Stomach smooth muscle (tissue), 2 donors: ENCODE data around the gene RNF157.

Experiments used
- H3K27ac ChIP-seq: one replicate; pipeline ENCODE4 v1.7.0; 2013; ENCODE audit warnings: mild to moderate bottlenecking, low read length, inconsistent platforms
- H3K27me3 ChIP-seq, 2 donors: one replicate each; pipeline ENCODE4 v1.7.0; 2013; ENCODE audit warnings: low read length in 2 of 2; ENCODE audit not compliant: insufficient read depth in 2 of 2, control insufficient read depth in 1 of 2
- H3K36me3 ChIP-seq, 2 donors: one replicate each; pipeline ENCODE4 v1.7.0; 2013; ENCODE audit warnings: low read length in 2 of 2; ENCODE audit not compliant: control insufficient read depth in 2 of 2, insufficient read depth in 2 of 2
- H3K4me1 ChIP-seq: one replicate; pipeline ENCODE4 v1.7.0; 2013; ENCODE audit warnings: low read length; ENCODE audit not compliant: control insufficient read depth, insufficient read depth
- H3K4me3 ChIP-seq, 2 donors: one replicate each; pipeline ENCODE4 v1.7.0; 2013; ENCODE audit warnings: low read length in 2 of 2
- H3K9ac ChIP-seq, 2 donors: one replicate each; pipeline ENCODE4 v1.7.0; 2013; ENCODE audit warnings: low read length in 2 of 2, mild to moderate bottlenecking in 1 of 2
- H3K9me3 ChIP-seq, 2 donors: one replicate each; pipeline ENCODE4 v1.7.0; 2013; ENCODE audit warnings: low read length in 2 of 2; ENCODE audit not compliant: control insufficient read depth in 2 of 2
- donor health status: healthy.
- donor health status: Pancreatic carcinoma.

Gene RNF157

GRCh38 chr17:76145231-76146052, 94.9 kb downstream of the RNF157 start:
- Histone ChIP-seq H3K27me3 (no peaks in the 10 kb centered on the region), H3K9me3 (no peaks in the 10 kb centered on the region), H3K4me3 (no peak overlapping the region), H3K27ac (no peak overlapping the region), H3K4me1 (peaks cover 34% of the 10 kb centered on the region), H3K36me3 (no peaks in the 10 kb centered on the region), H3K9ac (no peak overlapping the region)

GRCh38 chr17:76142585-76143041, 97.7 kb downstream of the RNF157 start:
- Histone ChIP-seq H3K27me3 (peaks cover 17 to 25% of the 10 kb centered on the region in 2 donors), H3K4me1 (peaks cover 39% of the 10 kb centered on the region), H3K27ac (no peak overlapping the region), H3K9me3 (no peaks in the 10 kb centered on the region), H3K9ac (no peak overlapping the region), H3K4me3 (no peak overlapping the region), H3K36me3 (no peaks in the 10 kb centered on the region)

- Histone ChIP-seq H3K9me3 (no peaks in the 10 kb centered on the region), H3K27ac (no peak overlapping the region), H3K36me3 (no peaks in the 10 kb centered on the region), H3K4me3 (peak overlapping the region in 1 of 2 donors; percentile 73), H3K9ac (peak overlapping the region in 1 of 2 donors; percentile 16), H3K4me1 (peaks cover 35% of the 10 kb centered on the region), H3K27me3 (peaks cover 22 to 30% of the 10 kb centered on the region in 2 donors)
Measured at GRCh38 chr17:76142039-76142584, 98.2 kb downstream of the RNF157 start.

GRCh38 chr17:76141212-76142038, 98.9 kb downstream of the RNF157 start, which contains the start of gene FOXJ1:
TSS of gene FOXJ1 (minus strand) at chr17:76141245. CDS start at chr17:76140395, 850 bp downstream.
- Histone ChIP-seq H3K4me1 (peaks cover 35% of the 10 kb centered on the region), H3K9ac (peak within 1 kb of the TSS; percentile 16 to 64), H3K4me3 (peak within 1 kb of the TSS; percentile 36 to 73), H3K27ac (no peak within 1 kb of the TSS), H3K27me3 (peaks cover 26 to 34% of the 10 kb centered on the region in 2 donors), H3K9me3 (no peaks in the 10 kb centered on the region), H3K36me3 (no peaks in the 10 kb centered on the region)

- Histone ChIP-seq H3K36me3 (no peaks in the 10 kb centered on the region), H3K9me3 (no peaks in the 10 kb centered on the region), H3K27me3 (peaks cover 31 to 34% of the 10 kb centered on the region in 2 donors), H3K9ac (peak overlapping the region in 1 of 2 donors; percentile 16), H3K4me1 (peaks cover 35% of the 10 kb centered on the region), H3K4me3 (peak overlapping the region; percentile 36 to 73), H3K27ac (no peak overlapping the region)
Measured at GRCh38 chr17:76140661-76141211, 99.6 kb downstream of the RNF157 start.

GRCh38 chr17:76139801-76140660, 100.3 kb downstream of the RNF157 start:
- no peak overlapping the region for H3K9ac ChIP-seq
- H3K27ac ChIP-seq, result no peak overlapping the region
- H3K4me3 ChIP-seq, result peak overlapping the region in 1 of 2 donors; percentile 73
- H3K27me3 ChIP-seq, result peaks cover 38 to 39% of the 10 kb centered on the region in 2 donors
- H3K36me3 ChIP-seq, result no peaks in the 10 kb centered on the region
- H3K4me1 ChIP-seq, result peaks cover 35% of the 10 kb centered on the region
- no peaks in the 10 kb centered on the region for H3K9me3 ChIP-seq

GRCh38 chr17:76138896-76139752, 101.2 kb downstream of the RNF157 start:
- H3K9ac ChIP-seq, result no peak overlapping the region
- no peaks in the 10 kb centered on the region for H3K9me3 ChIP-seq
- no peaks in the 10 kb centered on the region for H3K36me3 ChIP-seq
- H3K27ac ChIP-seq, result no peak overlapping the region
- H3K27me3 ChIP-seq, result peaks cover 40 to 45% of the 10 kb centered on the region in 2 donors
- no peak overlapping the region for H3K4me3 ChIP-seq
- H3K4me1 ChIP-seq, result peaks cover 30% of the 10 kb centered on the region

- no peaks in the 10 kb centered on the region for H3K9me3 ChIP-seq
- H3K4me1 ChIP-seq, result peaks cover 30% of the 10 kb centered on the region
- no peak overlapping the region for H3K27ac ChIP-seq
- H3K4me3 ChIP-seq, result no peak overlapping the region
- no peaks in the 10 kb centered on the region for H3K36me3 ChIP-seq
- H3K9ac ChIP-seq, result no peak overlapping the region
- peaks cover 40 to 46% of the 10 kb centered on the region in 2 donors for H3K27me3 ChIP-seq
Measured at GRCh38 chr17:76138234-76138895, 101.9 kb downstream of the RNF157 start.
